Neuronal stem cell (in vitro differentiated cells): ENCODE measurements around the gene APOBEC4.
A peak's percentile ranks its signal among the peaks of the same experiment; 100 is the strongest.

Experiments
- DNase-seq: peaks from one replicate; pipeline ENCODE4 v3.0.0-alpha.2; 2013; ENCODE audit warnings: low spot score
- H2AFZ ChIP-seq: one replicate; pipeline ENCODE4 v1.6.1; 2013; ENCODE audit warnings: mild to moderate bottlenecking, low read length, inconsistent platforms
- H2AK5ac ChIP-seq: 2 replicates; pipeline ENCODE4 v1.6.1; 2013; ENCODE audit warnings: low read depth, mild to moderate bottlenecking, inconsistent platforms, low read length, moderate library complexity, mixed read lengths
- H2BK120ac ChIP-seq: 2 replicates; pipeline ENCODE4 v1.6.1; 2013; ENCODE audit warnings: low read depth, mild to moderate bottlenecking, inconsistent platforms, low read length, moderate library complexity, mixed read lengths
- H2BK12ac ChIP-seq: one replicate; pipeline ENCODE4 v1.6.1; 2013; ENCODE audit warnings: low read length, inconsistent platforms
- H2BK15ac ChIP-seq: 2 replicates; pipeline ENCODE4 v1.6.1; 2013; ENCODE audit warnings: mild to moderate bottlenecking, low read length, inconsistent platforms, mixed read lengths
- H2BK5ac ChIP-seq: one replicate; pipeline ENCODE4 v1.6.1; 2013; ENCODE audit warnings: inconsistent platforms, mild to moderate bottlenecking, low read length, moderate library complexity
- H3K14ac ChIP-seq: one replicate; pipeline ENCODE4 v1.6.1; 2013; ENCODE audit warnings: low read length, inconsistent platforms
- H3K18ac ChIP-seq: 2 replicates; pipeline ENCODE4 v1.6.1; 2013; ENCODE audit warnings: low read length, inconsistent platforms
- H3K23ac ChIP-seq: 2 replicates; pipeline ENCODE4 v1.6.1; 2013; ENCODE audit warnings: low read depth, mild to moderate bottlenecking, mixed read lengths, low read length, inconsistent platforms; ENCODE audit not compliant: poor library complexity
- H3K27ac ChIP-seq: replicated peaks from 3 replicates; pipeline ENCODE4 v1.5.1; 2013; ENCODE audit warnings: low read length, inconsistent platforms
- H3K27me3 ChIP-seq, 3 experiments: 2 replicates each; pipeline ENCODE4 v1.6.1; 2013; ENCODE audit warnings: low read length in 3 of 3, mild to moderate bottlenecking in 2 of 3, inconsistent platforms in 1 of 3, low read depth in 1 of 3, mixed read lengths in 1 of 3, moderate library complexity in 1 of 3; ENCODE audit not compliant: control insufficient read depth in 3 of 3, insufficient read depth in 3 of 3
- H3K36me3 ChIP-seq, 2 donors: replicated peaks in 1 of 2; 2 replicates each; pipeline ENCODE4 v1.6.1; 2013; ENCODE audit warnings: low read length in 2 of 2; ENCODE audit not compliant: control insufficient read depth in 2 of 2, insufficient read depth in 2 of 2
- H3K4ac ChIP-seq: 2 replicates; pipeline ENCODE4 v1.6.1; 2013; ENCODE audit warnings: inconsistent platforms, mild to moderate bottlenecking, low read length, moderate library complexity
- H3K4me1 ChIP-seq, 2 donors: 1 replicate in 1 of 2; 2 replicates in 1 of 2; pipeline ENCODE4 v1.6.1; 2013; ENCODE audit warnings: low read length in 2 of 2, low read depth in 1 of 2; ENCODE audit not compliant: control insufficient read depth in 2 of 2, insufficient read depth in 1 of 2
- H3K4me2 ChIP-seq: one replicate; pipeline ENCODE4 v1.6.1; 2013; ENCODE audit warnings: mild to moderate bottlenecking, low read length, inconsistent platforms; ENCODE audit not compliant: insufficient read depth, poor library complexity, severe bottlenecking
- H3K4me3 ChIP-seq, 2 donors: 2 replicates each; pipeline ENCODE4 v1.5.1; 2013; ENCODE audit warnings: low read length in 2 of 2, mild to moderate bottlenecking in 2 of 2, inconsistent platforms in 1 of 2, moderate library complexity in 1 of 2
- H3K79me1 ChIP-seq: one replicate; pipeline ENCODE4 v1.6.1; 2013; ENCODE audit warnings: low read depth, mild to moderate bottlenecking, inconsistent platforms, low read length, moderate library complexity
- H3K9ac ChIP-seq: one replicate; pipeline ENCODE4 v1.6.1; 2013; ENCODE audit warnings: mild to moderate bottlenecking, low read depth, low read length, inconsistent platforms; ENCODE audit not compliant: poor library complexity
- H3K9me3 ChIP-seq, 2 donors: replicated peaks in 1 of 2; 2 replicates each; pipeline versions ENCODE3 to v1.6.1; 2013; ENCODE audit warnings: low read length in 2 of 2, mild to moderate bottlenecking in 2 of 2, inconsistent platforms in 1 of 2, low read depth in 1 of 2, mixed read lengths in 1 of 2, moderate library complexity in 1 of 2; ENCODE audit not compliant: control insufficient read depth in 2 of 2, insufficient read depth in 1 of 2
- H4K8ac ChIP-seq: one replicate; pipeline ENCODE4 v1.6.1; 2013; ENCODE audit warnings: low read depth, mild to moderate bottlenecking, inconsistent platforms, low read length, moderate library complexity
- H4K91ac ChIP-seq: one replicate; pipeline ENCODE4 v1.6.1; 2013; ENCODE audit warnings: low read length, low read depth, mild to moderate bottlenecking, inconsistent platforms; ENCODE audit not compliant: poor library complexity
- WGBS, 2 donors: extraction: QIAGEN DNeasy Blood & Tissue Kit; methylation state at CpG; one replicate each; pipeline ENCODE4 v1.1.7; 2013; ENCODE audit warnings: missing lambda C conversion rate in 2 of 2, mixed read lengths in 1 of 2; ENCODE audit not compliant: insufficient read length in 2 of 2, insufficient replicate concordance in 1 of 2; ENCODE audit errors: extremely low coverage in 2 of 2; 5-methylcytosine and 5-hydroxymethylcytosine counted together

Gene APOBEC4

DNA sequence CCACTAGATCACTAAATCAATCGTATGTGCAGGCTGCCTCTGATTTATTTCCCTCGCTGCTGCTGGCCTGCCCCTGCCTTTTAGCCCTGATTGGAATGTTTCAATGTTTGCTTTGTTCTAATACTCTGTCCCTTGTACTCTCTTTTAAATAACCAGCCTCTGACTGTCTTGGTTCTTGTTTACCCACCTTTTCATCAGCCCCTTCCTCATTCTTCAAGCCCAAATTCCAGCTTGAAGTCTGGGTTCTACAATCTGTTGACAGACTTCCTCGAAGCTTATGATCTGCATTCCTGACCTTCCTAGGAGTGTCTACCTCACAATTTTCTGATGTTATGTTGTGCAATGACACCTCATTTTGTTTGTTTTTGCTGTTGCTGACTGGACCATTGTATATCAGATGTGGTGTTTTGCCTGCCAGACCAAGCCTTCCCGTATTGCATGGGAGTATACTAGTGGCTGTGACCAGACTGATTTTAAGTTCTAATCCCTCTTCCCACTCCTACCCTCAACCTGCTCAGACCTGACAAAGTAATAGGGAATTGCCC, 46.6 kb upstream of the APOBEC4 start:
- H3K36me3 ChIP-seq: no peaks in the 10 kb centered on the region
- H3K9ac ChIP-seq: no peak overlapping the region
- H3K4me1 ChIP-seq: peaks cover 0 to 5% of the 10 kb centered on the region in 2 donors
- H3K27ac ChIP-seq: peak overlapping the region; percentile 34
- H2BK5ac ChIP-seq: no peak overlapping the region
- no peak overlapping the region for H2BK15ac ChIP-seq
- H3K18ac ChIP-seq: no peak overlapping the region
- H2BK120ac ChIP-seq: no peak overlapping the region
- H4K8ac ChIP-seq: no peak overlapping the region
- no peak overlapping the region for H3K4ac ChIP-seq
- H2BK12ac ChIP-seq: no peak overlapping the region
- WGBS, 2 donors: no CpG with 5 or more reads among the region's 4 CpGs
- no peak overlapping the region for H3K23ac ChIP-seq
- H3K27me3 ChIP-seq: no peaks in the 10 kb centered on the region
- no peaks in the 10 kb centered on the region for H3K9me3 ChIP-seq
- no peaks in the 10 kb centered on the region for H3K79me1 ChIP-seq
- no peak overlapping the region for H2AK5ac ChIP-seq
- H3K14ac ChIP-seq: no peak overlapping the region
- no peak overlapping the region for H3K4me2 ChIP-seq
- H4K91ac ChIP-seq: no peak overlapping the region
- DNase-seq: no peak
- H2AFZ ChIP-seq: no peak overlapping the region
- H3K4me3 ChIP-seq: no peak overlapping the region

DNA sequence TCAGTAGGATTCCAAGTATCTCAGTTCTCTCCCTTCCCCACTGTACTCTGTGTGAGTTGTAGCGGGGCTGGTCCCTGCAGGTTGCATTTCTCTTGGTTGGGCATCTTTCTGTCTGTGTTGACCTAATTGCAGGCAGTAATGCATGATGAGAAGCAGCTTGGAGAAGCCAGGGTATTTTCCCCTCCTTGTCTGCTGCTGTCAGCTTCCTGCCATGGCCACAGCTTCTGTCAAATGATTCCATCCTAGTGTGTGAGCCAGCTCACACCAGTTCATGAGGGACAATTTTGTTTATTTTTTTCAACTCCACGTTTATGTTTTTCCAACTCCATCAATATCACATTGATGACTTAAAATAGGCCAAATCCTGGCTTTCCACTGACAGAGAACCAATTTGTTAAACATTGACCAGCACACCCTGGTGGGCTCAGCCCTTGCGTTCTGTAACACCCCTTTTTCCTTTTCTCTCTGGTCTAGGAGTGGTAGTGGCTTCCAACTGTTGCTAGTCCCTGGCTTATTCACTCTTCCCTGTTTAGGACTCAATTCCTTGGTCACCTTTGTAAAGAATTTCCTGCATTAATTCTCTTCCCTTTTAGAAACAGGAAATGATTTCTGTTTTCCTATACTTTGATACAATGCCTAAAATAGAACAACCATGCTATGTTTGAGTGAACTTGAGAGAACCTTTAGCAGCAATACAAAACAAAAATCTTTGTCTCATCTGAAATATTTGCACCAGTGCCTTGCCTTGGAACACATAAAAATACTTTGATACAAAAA, 44.9 kb upstream of the APOBEC4 start:
- Histone ChIP-seq H3K18ac (no peak overlapping the region), H3K79me1 (no peaks in the 10 kb centered on the region), H2BK5ac (no peak overlapping the region), H3K4me3 (no peak overlapping the region), H3K4ac (no peak overlapping the region), H2BK15ac (no peak overlapping the region), H2BK12ac (no peak overlapping the region), H3K27me3 (no peaks in the 10 kb centered on the region), H3K36me3 (no peaks in the 10 kb centered on the region), H4K8ac (no peak overlapping the region), H3K9me3 (no peaks in the 10 kb centered on the region), H3K27ac (no peak overlapping the region), H3K4me1 (peaks cover 0 to 5% of the 10 kb centered on the region in 2 donors), H3K23ac (no peak overlapping the region), H4K91ac (no peak overlapping the region), H3K14ac (no peak overlapping the region), H3K4me2 (no peak overlapping the region), H3K9ac (no peak overlapping the region), H2AK5ac (no peak overlapping the region), H2AFZ (no peak overlapping the region), H2BK120ac (no peak overlapping the region)
- no peak for DNase-seq
- WGBS, 2 donors: no CpG with 5 or more reads among the region's 3 CpGs

- DNase-seq: no peak
- no peak overlapping the region for H3K14ac ChIP-seq
- no peak overlapping the region for H3K9ac ChIP-seq
- no peaks in the 10 kb centered on the region for H3K36me3 ChIP-seq
- H2BK120ac ChIP-seq: no peak overlapping the region
- H3K27ac ChIP-seq: no peak overlapping the region
- no peak overlapping the region for H2AFZ ChIP-seq
- no CpG with 5 or more reads among the region's 3 CpGs for WGBS, 2 donors
- no peak overlapping the region for H2BK5ac ChIP-seq
- H3K79me1 ChIP-seq: no peaks in the 10 kb centered on the region
- H2BK15ac ChIP-seq: no peak overlapping the region
- H2AK5ac ChIP-seq: no peak overlapping the region
- peaks cover 0 to 5% of the 10 kb centered on the region in 2 donors for H3K4me1 ChIP-seq
- H3K18ac ChIP-seq: no peak overlapping the region
- no peak overlapping the region for H3K23ac ChIP-seq
- no peak overlapping the region for H3K4ac ChIP-seq
- no peaks in the 10 kb centered on the region for H3K27me3 ChIP-seq
- H3K4me3 ChIP-seq: no peak overlapping the region
- no peak overlapping the region for H4K91ac ChIP-seq
- H3K9me3 ChIP-seq: no peaks in the 10 kb centered on the region
- H4K8ac ChIP-seq: no peak overlapping the region
- no peak overlapping the region for H2BK12ac ChIP-seq
- H3K4me2 ChIP-seq: no peak overlapping the region
These were observed 43.9 kb upstream of the APOBEC4 start for GRCh38 chr1:183696981-183697380.

DNA sequence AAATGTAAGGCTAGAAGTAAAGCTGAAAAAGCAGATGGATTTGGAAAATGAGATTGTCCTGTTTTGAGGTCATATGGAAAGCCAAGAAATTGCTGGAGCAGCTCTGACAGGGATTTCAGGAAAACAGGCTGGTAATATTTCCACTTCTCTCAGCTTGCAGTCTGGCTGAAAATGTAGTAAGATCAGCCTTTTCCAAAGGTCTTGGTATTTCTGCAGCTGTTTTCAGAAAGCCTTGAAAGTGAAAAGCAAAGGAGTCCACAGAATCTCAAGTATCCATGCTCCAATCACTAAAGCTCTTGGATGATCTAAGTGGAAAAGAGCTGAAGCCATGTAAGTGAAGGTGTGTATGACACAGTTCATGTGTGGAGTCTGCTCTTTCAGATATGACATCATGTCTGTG, 41.6 kb upstream of the APOBEC4 start:
- no peak overlapping the region for H2AK5ac ChIP-seq
- H2BK15ac ChIP-seq: no peak overlapping the region
- no peak overlapping the region for H3K23ac ChIP-seq
- H3K9ac ChIP-seq: no peak overlapping the region
- no peaks in the 10 kb centered on the region for H3K9me3 ChIP-seq
- H3K14ac ChIP-seq: no peak overlapping the region
- H3K18ac ChIP-seq: no peak overlapping the region
- H3K4me1 ChIP-seq: peaks cover 0 to 4% of the 10 kb centered on the region in 2 donors
- no peak overlapping the region for H2BK5ac ChIP-seq
- no peaks in the 10 kb centered on the region for H3K36me3 ChIP-seq
- H3K4ac ChIP-seq: no peak overlapping the region
- H3K4me2 ChIP-seq: no peak overlapping the region
- H2BK12ac ChIP-seq: no peak overlapping the region
- H3K27me3 ChIP-seq: no peaks in the 10 kb centered on the region
- no peak overlapping the region for H2BK120ac ChIP-seq
- no peaks in the 10 kb centered on the region for H3K79me1 ChIP-seq
- H4K8ac ChIP-seq: no peak overlapping the region
- H3K4me3 ChIP-seq: no peak overlapping the region
- H4K91ac ChIP-seq: no peak overlapping the region
- DNase-seq: no peak
- no peak overlapping the region for H2AFZ ChIP-seq
- no peak overlapping the region for H3K27ac ChIP-seq
